GM21423 (cell line): ENCODE data around the gene ARRDC1.
"Not testable (repeated sequence)": the region's sequence is repeated elsewhere in the genome, so short reads cannot be mapped to it uniquely, and the experiment has no call there.

Experiments
- ATAC-seq: cut with Tn5 transposase; IDR thresholded peaks from one replicate; pipeline ENCODE4 v1.9.1; 2021; ENCODE audit warnings: mild to moderate bottlenecking, moderate library complexity; ENCODE audit not compliant: unreplicated experiment

The ARRDC1 gene

DNA sequence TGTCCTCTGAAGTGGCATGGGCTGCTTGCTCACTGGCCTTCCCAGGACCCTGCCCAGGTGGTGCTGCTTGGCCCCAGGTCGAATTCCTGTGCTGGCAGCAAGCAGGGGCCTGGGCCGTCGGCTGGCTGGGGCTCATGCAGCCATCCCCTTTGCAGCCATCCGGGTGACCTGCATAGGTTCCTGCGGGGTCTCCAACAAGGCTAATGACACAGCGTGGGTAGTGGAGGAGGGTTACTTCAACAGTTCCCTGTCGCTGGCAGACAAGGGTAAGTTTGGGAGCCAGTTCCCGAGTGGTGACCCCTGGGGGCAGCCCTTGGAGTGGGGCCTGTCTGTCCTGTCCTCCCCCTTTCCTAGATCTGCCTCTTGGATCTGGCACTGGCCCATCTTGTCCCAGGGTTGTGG is 7.3 kb downstream of the ARRDC1 start:
- no peak for ATAC-seq

DNA sequence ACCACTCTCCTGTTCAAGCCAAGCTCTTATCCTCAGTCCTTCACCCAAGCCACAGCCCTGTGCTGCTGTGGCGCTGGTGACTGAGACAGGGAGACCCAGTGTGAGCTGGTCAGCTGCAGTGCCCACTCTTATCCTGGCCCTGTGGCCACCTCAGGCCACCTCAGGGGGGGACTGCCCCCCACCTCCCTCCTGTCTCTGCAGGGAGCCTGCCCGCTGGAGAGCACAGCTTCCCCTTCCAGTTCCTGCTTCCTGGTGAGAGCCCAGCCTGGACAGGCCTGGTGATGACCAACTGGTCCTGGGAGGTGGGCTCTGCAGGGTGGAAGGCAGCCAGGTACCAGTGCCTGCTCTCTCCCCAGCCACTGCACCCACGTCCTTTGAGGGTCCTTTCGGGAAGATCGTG is 7.8 kb downstream of the ARRDC1 start:
- no peak for ATAC-seq

GRCh38 chr9:137613738-137614523 is 8.4 kb downstream of the ARRDC1 start:
- ATAC-seq: no peak

DNA sequence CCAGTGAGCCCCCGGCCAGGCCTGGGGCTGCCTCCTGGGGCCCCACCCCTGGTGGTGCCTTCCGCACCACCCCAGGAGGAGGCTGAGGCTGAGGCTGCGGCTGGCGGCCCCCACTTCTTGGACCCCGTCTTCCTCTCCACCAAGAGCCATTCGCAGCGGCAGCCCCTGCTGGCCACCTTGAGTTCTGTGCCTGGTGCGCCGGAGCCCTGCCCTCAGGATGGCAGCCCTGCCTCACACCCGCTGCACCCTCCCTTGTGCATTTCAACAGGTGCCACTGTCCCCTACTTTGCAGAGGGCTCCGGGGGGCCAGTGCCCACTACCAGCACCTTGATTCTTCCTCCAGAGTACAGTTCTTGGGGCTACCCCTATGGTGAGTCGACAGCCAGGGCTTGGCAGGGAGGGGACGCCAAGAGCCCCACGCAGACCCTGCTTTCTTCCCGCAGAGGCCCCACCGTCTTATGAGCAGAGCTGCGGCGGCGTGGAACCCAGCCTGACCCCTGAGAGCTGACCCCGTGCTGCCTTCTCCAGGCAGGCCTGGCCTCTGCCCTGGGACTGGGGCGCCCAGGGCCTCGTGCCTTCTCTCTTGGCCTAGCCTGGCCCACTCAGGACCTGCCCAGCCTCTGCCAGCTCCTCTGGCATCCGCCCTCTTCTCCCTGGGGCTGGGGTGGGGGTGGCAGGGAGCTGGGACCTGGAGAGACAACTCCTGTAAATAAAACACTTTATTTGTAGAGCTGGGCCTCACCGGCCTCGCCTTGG is 9.3 kb downstream of the ARRDC1 start:
- ATAC-seq: no peak

DNA sequence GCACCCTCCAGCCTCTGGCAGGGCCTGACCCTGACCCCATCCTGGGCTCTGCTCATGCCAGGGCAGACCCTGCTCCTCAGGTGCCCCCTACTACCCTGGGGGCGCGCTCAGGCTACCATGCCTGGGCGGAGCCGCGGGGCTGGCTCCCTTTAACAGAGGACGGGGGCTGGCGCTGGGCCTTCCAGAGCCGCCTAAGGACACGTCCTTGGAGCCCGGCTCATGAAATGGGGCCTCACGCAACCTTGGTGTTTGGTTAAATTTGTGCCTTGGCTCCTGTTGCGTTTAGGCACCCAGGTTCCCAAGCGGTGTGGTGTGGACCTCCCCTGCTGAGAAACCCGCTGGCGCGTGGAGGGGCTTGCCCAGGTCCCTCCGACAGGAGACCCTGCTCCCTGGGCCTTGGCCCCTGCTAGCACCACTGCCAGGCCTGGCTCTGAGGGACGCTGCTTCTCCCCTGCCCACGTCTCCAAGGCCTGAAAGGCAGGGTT is 9.9 kb downstream of the ARRDC1 start:
- ATAC-seq: no peak

GRCh38 chr9:137618105-137619067 is 12.9 kb downstream of the ARRDC1 start, which contains the start of gene EHMT1:
Gene EHMT1, plus strand, starts transcription at chr9:137619005. Its CDS starts 24 bp downstream, at chr9:137619029.
- ATAC-seq: peak; percentile 62

DNA sequence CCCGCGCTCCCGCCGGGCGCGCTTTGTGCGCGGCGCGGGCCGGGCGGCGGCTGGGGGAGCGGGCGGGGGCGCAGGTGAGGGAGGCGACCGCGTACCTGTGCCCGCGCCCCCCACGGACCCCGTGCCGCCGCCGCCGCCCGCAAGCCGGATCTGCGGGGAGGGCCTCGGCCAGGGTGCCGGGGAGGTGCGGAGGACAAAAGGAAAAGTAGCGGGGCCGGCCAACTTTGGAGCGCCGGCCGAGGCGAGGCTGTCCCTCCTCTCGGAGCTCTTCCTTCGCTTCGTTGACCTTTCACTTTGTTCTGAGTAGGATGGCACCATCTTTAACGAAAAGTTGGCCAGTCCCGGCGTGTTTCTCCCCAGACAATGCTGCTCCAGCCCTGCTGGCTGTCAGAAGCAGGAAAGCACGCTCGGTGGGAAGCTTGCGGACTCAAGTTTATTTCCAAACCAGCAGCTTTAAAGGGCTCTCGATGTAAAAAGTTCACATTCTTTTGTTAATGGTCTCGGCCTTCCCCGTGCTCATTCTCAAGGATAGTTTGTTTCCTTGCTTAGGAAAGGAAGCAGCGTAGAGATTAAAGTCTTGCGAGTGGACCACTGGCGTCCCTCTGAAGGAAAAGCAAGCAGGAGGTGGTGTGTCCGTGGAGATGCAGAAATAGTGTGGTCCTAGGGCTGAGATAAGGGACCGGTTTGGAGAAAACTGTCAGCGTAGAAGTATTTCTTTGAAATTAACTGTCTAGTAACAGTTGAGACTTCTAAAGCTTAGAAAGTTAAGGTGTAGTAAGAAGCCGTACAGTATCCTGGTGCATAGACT is 14.0 kb downstream of the ARRDC1 start:
- ATAC-seq: peak; percentile 26

DNA sequence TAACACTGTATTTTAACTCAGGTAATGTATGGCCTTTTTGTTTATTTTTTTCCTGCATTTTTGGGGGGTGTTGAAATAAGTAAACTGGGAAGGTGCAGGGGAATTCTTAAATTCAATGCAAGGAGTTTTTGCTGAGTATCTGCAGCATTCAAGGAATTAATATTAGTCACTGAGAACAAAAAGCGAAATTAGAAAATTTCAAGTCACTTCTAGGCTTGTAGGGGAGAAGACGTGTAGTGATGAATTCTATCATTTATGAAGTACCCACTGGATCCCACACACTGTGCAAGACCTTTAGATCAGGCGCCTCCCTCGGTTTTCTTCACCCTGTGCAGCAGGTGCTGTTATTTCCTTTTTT is 14.5 kb downstream of the ARRDC1 start:
- no peak for ATAC-seq

DNA sequence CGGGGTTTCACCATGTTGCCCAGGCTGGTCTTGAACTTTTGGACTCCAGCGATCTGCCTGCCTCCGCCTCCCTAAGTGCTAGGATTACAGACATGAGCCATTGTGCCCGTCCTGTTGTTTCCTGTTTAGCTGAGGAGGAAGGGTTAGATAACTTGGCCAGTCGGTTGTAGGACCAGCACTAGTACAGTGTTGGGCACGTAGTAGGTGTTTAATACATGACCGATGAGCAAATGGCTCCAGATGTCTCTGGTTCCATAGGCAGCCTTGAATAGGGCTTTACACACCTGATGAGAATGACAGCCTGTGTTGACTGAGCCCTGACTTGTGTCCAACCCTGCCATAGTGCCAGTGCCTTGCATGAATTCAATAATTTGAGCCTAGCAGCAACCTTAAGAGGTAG is 15.1 kb downstream of the ARRDC1 start:
- no peak for ATAC-seq

DNA sequence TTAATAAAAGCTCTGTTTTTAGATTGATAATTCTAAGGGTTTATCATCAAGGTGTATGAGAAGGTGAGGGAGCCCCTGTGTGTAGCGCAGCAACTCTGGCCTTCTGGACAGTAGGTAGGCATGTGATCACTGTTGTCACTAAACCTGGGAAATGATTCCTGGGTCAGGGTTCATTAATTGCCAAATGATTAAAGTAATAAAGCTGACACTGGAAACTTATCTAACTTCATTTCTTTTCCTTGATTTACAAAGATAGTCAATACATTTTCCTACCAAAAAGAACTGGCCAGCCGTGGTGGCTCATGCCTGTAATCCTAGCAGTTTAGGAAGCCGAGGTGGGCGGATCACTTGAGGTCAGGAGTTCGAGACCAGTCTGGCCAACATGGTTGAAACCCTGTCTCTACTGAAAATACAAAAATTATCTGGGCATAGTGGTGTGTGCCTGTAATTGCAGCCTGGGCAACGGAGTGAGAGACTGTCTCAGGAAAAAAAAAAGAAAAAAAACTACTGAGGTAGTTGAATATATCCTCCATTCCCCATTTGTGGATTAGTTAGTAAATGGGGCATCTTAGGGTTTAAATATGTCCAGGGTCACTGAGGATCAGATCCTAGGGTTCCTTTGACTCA is 15.8 kb downstream of the ARRDC1 start:
- ATAC-seq: no peak

- ATAC-seq: not testable (repeated sequence)
Measured at GRCh38 chr9:137622211-137622610, 16.7 kb downstream of the ARRDC1 start.

GRCh38 chr9:137626464-137626863 is 21.0 kb downstream of the ARRDC1 start:
- ATAC-seq: no peak

GRCh38 chr9:137627406-137627805 is 21.9 kb downstream of the ARRDC1 start:
- ATAC-seq: not testable (repeated sequence)

GRCh38 chr9:137630126-137630525 is 24.6 kb downstream of the ARRDC1 start:
- ATAC-seq: no peak

- ATAC-seq: no peak
Measured at GRCh38 chr9:137630679-137631078, 25.2 kb downstream of the ARRDC1 start.

- no peak for ATAC-seq
Measured at GRCh38 chr9:137631345-137632229, 26.1 kb downstream of the ARRDC1 start.

- ATAC-seq: no peak
Measured at GRCh38 chr9:137632230-137633161, 27.0 kb downstream of the ARRDC1 start.

GRCh38 chr9:137634016-137634415 is 28.5 kb downstream of the ARRDC1 start:
- ATAC-seq: no peak
